Endodermal cell (in vitro differentiated cells): ENCODE data around the gene NKAIN4. TPM values are rescaled to one million over a fixed set of nuclear protein-coding genes. Genes with fewer than 3 reads are reported as not detected.

ENCODE experiments used
- DNase-seq: peaks from one replicate; pipeline ENCODE4 v3.0.0-alpha.2; 2017
- H3K27ac ChIP-seq: 2 replicates; pipeline ENCODE4 v1.5.1; 2013; ENCODE audit warnings: mild to moderate bottlenecking, low read depth, low read length, moderate library complexity
- H3K27me3 ChIP-seq: 2 replicates; pipeline ENCODE4 v1.6.1; 2013; ENCODE audit warnings: mild to moderate bottlenecking, low read length, moderate library complexity; ENCODE audit not compliant: insufficient read depth, control insufficient read depth, poor library complexity, severe bottlenecking
- H3K36me3 ChIP-seq: 2 replicates; pipeline ENCODE4 v1.7.0; 2013; ENCODE audit warnings: mild to moderate bottlenecking, low read length, moderate library complexity; ENCODE audit not compliant: control insufficient read depth, insufficient read depth
- H3K4me1 ChIP-seq: one replicate; pipeline ENCODE4 v1.7.0; 2013; ENCODE audit warnings: low read length; ENCODE audit not compliant: control insufficient read depth, insufficient read depth
- H3K4me3 ChIP-seq: 2 replicates; pipeline ENCODE4 v1.5.1; 2013; ENCODE audit warnings: mild to moderate bottlenecking, low read length, moderate library complexity
- H3K9ac ChIP-seq: 2 replicates; pipeline ENCODE4 v1.6.1; 2013; ENCODE audit warnings: mild to moderate bottlenecking, low read length, moderate library complexity; ENCODE audit not compliant: poor library complexity, severe bottlenecking; ENCODE audit errors: extremely low read depth
- H3K9me3 ChIP-seq: 2 replicates; pipeline ENCODE4 v1.6.1; 2013; ENCODE audit warnings: mild to moderate bottlenecking, low read length, moderate library complexity; ENCODE audit not compliant: control insufficient read depth
- H3K27ac Mint-ChIP-seq: 2 replicates; pipeline ENCODE4 v1.8.0; 2020; ENCODE audit warnings: mixed read lengths
- H3K27me3 Mint-ChIP-seq: 2 replicates; pipeline ENCODE4 v1.8.0; 2021; ENCODE audit warnings: mild to moderate bottlenecking, mixed read lengths; ENCODE audit not compliant: insufficient read depth
- H3K36me3 Mint-ChIP-seq: 2 replicates; pipeline ENCODE4 v1.8.0; 2020; ENCODE audit warnings: low read depth, mixed read lengths
- H3K4me1 Mint-ChIP-seq: 2 replicates; pipeline ENCODE4 v1.8.0; 2020; ENCODE audit warnings: mixed read lengths
- H3K4me3 Mint-ChIP-seq: 2 replicates; pipeline ENCODE4 v1.8.0; 2020; ENCODE audit warnings: mild to moderate bottlenecking, moderate library complexity, mixed read lengths
- H3K9me3 Mint-ChIP-seq: 2 replicates; pipeline ENCODE4 v1.8.0; 2020; ENCODE audit warnings: mild to moderate bottlenecking, mixed read lengths
- WGBS, 2 experiments: methylation state at CpG; one replicate each; pipeline versions ENCODE4 v1.1.5 to v1.1.7; 2013; ENCODE audit warnings: missing lambda C conversion rate in 2 of 2, mixed read lengths in 1 of 2; ENCODE audit not compliant: insufficient coverage in 1 of 2, insufficient read length in 1 of 2; 5-methylcytosine and 5-hydroxymethylcytosine counted together
- total RNA-seq, 2 donors: library from RNA; stranded (reverse); fragmentation: NEBNext Ultra II Directional in 1 of 2; extraction: Animal tissue kit (Norgen Biotek cat#: 25700) in 1 of 2; gene quantifications; 2 replicates in 1 of 2; 3 replicates in 1 of 2; pipeline ENCODE4 v1.2.1, GENCODE V29; 2021
- TF ChIP-seq, protein P1 (sequence below): fragments of 200-600 bp; sonication (generic); conservative IDR thresholded peaks from 2 replicates; pipeline ENCODE4 v1.5.0; 2021; ENCODE audit warnings: antibody characterized with exemption, mild to moderate bottlenecking

Gene NKAIN4
- total RNA-seq, 2 donors from 2014 or later, result 0.24 to 1.7 TPM

DNA sequence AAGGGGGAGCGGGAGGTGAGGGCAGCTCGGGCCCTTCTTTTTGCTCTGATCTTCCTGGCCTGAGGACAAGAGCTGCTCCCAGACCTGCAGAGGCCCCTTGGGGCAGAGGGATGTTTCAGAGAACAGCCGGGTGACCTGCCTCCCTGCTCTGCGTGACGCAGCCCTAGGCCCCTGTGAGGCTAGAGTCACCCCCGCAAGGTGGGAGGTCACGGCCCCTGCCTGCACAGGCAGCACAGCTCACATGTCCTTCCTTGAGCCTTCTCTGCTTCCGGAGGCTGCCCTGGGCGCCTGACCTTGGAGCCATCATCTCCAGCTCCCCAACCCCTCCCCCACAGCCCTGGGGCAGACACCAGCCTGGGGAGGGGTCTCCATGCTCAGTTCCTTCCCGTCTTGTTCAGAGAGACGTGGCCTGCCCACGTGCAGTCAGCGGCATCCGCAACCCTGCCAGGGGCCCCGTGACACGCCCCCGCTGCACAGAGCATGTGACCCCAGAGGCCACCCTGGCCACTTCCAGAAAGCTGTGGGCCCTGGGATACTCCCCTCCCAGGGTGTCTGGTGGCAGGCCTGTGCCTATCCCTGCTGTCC is 18.8 kb downstream of the NKAIN4 start, which contains the start of gene BIRC7:
Gene BIRC7 (plus strand): TSS at position 507 of the 585 bp plus-strand sequence. CDS start 192 bp downstream, outside the sequence.
- DNase-seq, result no peak
- Histone ChIP-seq H3K9ac (no peak within 1 kb of the TSS), H3K27ac (peak within 1 kb of the TSS; percentile 68), H3K4me1 (no peaks in the 10 kb centered on the region), H3K36me3 (no peaks in the 10 kb centered on the region), H3K4me3 (no peak within 1 kb of the TSS), H3K9me3 (no peaks in the 10 kb centered on the region), H3K27me3 (no peaks in the 10 kb centered on the region)
- Mint-ChIP-seq H3K27ac (peak within 1 kb of the TSS; percentile 39), H3K36me3 (no peaks in the 10 kb centered on the region), H3K9me3 (no peaks in the 10 kb centered on the region), H3K4me1 (peaks cover 5% of the 10 kb centered on the region), H3K27me3 (no peaks in the 10 kb centered on the region), H3K4me3 (no peak within 1 kb of the TSS)
- TF ChIP-seq, protein P1, sequence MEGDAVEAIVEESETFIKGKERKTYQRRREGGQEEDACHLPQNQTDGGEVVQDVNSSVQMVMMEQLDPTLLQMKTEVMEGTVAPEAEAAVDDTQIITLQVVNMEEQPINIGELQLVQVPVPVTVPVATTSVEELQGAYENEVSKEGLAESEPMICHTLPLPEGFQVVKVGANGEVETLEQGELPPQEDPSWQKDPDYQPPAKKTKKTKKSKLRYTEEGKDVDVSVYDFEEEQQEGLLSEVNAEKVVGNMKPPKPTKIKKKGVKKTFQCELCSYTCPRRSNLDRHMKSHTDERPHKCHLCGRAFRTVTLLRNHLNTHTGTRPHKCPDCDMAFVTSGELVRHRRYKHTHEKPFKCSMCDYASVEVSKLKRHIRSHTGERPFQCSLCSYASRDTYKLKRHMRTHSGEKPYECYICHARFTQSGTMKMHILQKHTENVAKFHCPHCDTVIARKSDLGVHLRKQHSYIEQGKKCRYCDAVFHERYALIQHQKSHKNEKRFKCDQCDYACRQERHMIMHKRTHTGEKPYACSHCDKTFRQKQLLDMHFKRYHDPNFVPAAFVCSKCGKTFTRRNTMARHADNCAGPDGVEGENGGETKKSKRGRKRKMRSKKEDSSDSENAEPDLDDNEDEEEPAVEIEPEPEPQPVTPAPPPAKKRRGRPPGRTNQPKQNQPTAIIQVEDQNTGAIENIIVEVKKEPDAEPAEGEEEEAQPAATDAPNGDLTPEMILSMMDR, result no peak
- WGBS, 2 experiments, result 63 to 78% methylated on average over 7 to 17 of the region's 17 CpGs

DNA sequence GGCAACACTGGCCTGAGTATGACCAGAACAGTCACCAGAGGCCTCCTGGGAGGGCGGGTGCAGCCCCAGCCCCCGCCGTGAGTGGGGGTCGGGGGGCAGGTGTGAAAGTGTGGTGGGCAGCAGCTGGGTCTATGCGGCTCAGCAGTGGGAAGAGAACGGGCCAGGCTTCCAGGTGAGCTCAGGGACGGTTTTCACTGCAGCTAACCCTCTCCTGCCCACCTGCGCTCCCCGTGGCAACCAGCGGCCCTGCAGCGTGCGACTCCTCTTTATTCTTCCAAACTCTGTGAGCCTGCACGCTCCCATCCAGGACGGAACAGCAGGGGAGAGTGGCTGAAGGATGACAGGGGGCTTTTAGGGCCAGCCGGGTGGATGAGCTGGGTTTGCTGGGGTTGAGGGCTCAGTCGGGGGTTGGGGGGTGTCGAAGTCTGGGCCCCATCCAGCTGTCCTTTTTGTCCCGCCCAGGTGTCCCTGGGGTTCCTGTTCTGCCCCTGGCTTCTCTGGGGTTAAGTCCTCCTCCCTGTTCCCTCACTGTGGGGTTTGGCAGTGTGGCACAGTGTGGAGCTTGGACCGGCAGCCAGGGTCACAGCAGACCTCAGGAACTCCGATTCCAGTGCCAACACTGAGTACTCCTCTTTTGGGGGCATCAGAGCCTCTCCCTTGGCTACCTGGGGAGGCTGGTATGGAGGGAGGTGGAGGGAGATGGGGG is 19.4 kb downstream of the NKAIN4 start:
- Mint-ChIP-seq H3K4me3 (no peak overlapping the region), H3K36me3 (no peaks in the 10 kb centered on the region), H3K4me1 (peaks cover 10% of the 10 kb centered on the region), H3K27ac (peak overlapping the region; percentile 39), H3K9me3 (no peaks in the 10 kb centered on the region), H3K27me3 (no peaks in the 10 kb centered on the region)
- Histone ChIP-seq H3K4me1 (no peaks in the 10 kb centered on the region), H3K27ac (no peak overlapping the region), H3K36me3 (no peaks in the 10 kb centered on the region), H3K9ac (no peak overlapping the region), H3K4me3 (no peak overlapping the region), H3K9me3 (no peaks in the 10 kb centered on the region), H3K27me3 (no peaks in the 10 kb centered on the region)
- 12 to 21% methylated on average over 3 to 20 of the region's 20 CpGs for WGBS, 2 experiments
- TF ChIP-seq, protein P1, result peak; percentile 70
- peak; percentile 92 for DNase-seq

DNA sequence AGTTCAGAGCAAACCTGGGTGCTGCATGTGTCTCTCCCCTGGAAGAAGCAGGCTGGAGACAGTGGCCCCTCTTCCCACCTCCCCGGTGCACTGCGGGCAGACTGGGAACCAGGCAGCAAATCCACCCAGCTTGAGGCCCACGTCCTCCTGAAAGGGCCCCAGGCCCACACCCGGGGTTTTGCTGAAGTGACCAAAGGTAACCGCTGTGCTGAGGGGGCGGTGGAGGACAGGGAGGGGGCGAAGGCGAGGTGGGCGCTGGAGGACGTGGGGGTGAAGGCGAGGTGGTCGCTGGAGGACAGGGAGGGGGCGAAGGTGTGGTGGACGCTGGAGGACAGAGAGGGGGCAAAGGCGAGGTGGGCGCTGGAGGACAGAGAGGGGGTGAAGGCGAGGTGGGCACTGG is 20.3 kb downstream of the NKAIN4 start:
- Histone ChIP-seq H3K27me3 (no peaks in the 10 kb centered on the region), H3K9me3 (no peaks in the 10 kb centered on the region), H3K27ac (no peak overlapping the region), H3K4me1 (no peaks in the 10 kb centered on the region), H3K36me3 (no peaks in the 10 kb centered on the region), H3K4me3 (no peak overlapping the region), H3K9ac (no peak overlapping the region)
- H3K27me3 Mint-ChIP-seq, result no peaks in the 10 kb centered on the region
- peaks cover 12% of the 10 kb centered on the region for H3K4me1 Mint-ChIP-seq
- DNase-seq, result no peak
- H3K9me3 Mint-ChIP-seq, result no peaks in the 10 kb centered on the region
- H3K36me3 Mint-ChIP-seq, result no peaks in the 10 kb centered on the region
- no peak overlapping the region for H3K27ac Mint-ChIP-seq
- H3K4me3 Mint-ChIP-seq, result no peak overlapping the region
- 85 to 93% methylated on average over 11 to 17 of the region's 17 CpGs for WGBS, 2 experiments
- TF ChIP-seq, protein P1, result no peak
